ENCODE measurements around the gene LMOD2.

Gene LMOD2

GRCh38 chr7:123637878-123638277, 17.8 kb upstream of the LMOD2 start:
- Histone ChIP-seq H3K27ac (ENCODE audit: low read depth in 2 of 2, low read length in 2 of 2) (no peak overlapping the region), H3K9me3 (ENCODE audit: control insufficient read depth in 2 of 2, low read length in 2 of 2) (no peaks in the 10 kb centered on the region), H3K36me3 (ENCODE audit: control insufficient read depth in 2 of 2, insufficient read depth in 2 of 2, low read length in 2 of 2) (no peaks in the 10 kb centered on the region), H3K4me1 (ENCODE audit: control insufficient read depth in 2 of 2, insufficient read depth in 2 of 2, low read length in 2 of 2) (no peaks in the 10 kb centered on the region), H3K9ac (ENCODE audit: low read depth in 1 of 2, low read length in 2 of 2) (no peak overlapping the region), H3K27me3 (ENCODE audit: control insufficient read depth in 2 of 2, insufficient read depth in 2 of 2, low read length in 2 of 2) (no peaks in the 10 kb centered on the region), H3K4me3 (ENCODE audit: low read length in 2 of 2) (no peak overlapping the region)

- Histone ChIP-seq H3K4me1 (ENCODE audit: control insufficient read depth in 2 of 2, insufficient read depth in 2 of 2, low read length in 2 of 2) (no peaks in the 10 kb centered on the region), H3K27ac (ENCODE audit: low read depth in 2 of 2, low read length in 2 of 2) (no peak overlapping the region), H3K36me3 (ENCODE audit: control insufficient read depth in 2 of 2, insufficient read depth in 2 of 2, low read length in 2 of 2) (no peaks in the 10 kb centered on the region), H3K9me3 (ENCODE audit: control insufficient read depth in 2 of 2, low read length in 2 of 2) (no peaks in the 10 kb centered on the region), H3K4me3 (ENCODE audit: low read length in 2 of 2) (no peak overlapping the region), H3K9ac (ENCODE audit: low read depth in 1 of 2, low read length in 2 of 2) (no peak overlapping the region), H3K27me3 (ENCODE audit: control insufficient read depth in 2 of 2, insufficient read depth in 2 of 2, low read length in 2 of 2) (peaks cover 0 to 3% of the 10 kb centered on the region in 2 donors)
Observed at GRCh38 chr7:123639631-123640030, 16.0 kb upstream of the LMOD2 start.

- no peaks in the 10 kb centered on the region for H3K4me1 ChIP-seq (ENCODE audit: control insufficient read depth in 2 of 2, insufficient read depth in 2 of 2, low read length in 2 of 2)
- no peak overlapping the region for H3K27ac ChIP-seq (ENCODE audit: low read depth in 2 of 2, low read length in 2 of 2)
- H3K9me3 ChIP-seq (ENCODE audit: control insufficient read depth in 2 of 2, low read length in 2 of 2), result no peaks in the 10 kb centered on the region
- peaks cover 0 to 3% of the 10 kb centered on the region in 2 donors for H3K27me3 ChIP-seq (ENCODE audit: control insufficient read depth in 2 of 2, insufficient read depth in 2 of 2, low read length in 2 of 2)
- no peak overlapping the region for H3K9ac ChIP-seq (ENCODE audit: low read depth in 1 of 2, low read length in 2 of 2)
- no peak overlapping the region for H3K4me3 ChIP-seq (ENCODE audit: low read length in 2 of 2)
- no peaks in the 10 kb centered on the region for H3K36me3 ChIP-seq (ENCODE audit: control insufficient read depth in 2 of 2, insufficient read depth in 2 of 2, low read length in 2 of 2)
Observed at GRCh38 chr7:123640583-123640982, 15.1 kb upstream of the LMOD2 start.

- no peaks in the 10 kb centered on the region for H3K36me3 ChIP-seq (ENCODE audit: control insufficient read depth in 2 of 2, insufficient read depth in 2 of 2, low read length in 2 of 2)
- no peaks in the 10 kb centered on the region for H3K4me1 ChIP-seq (ENCODE audit: control insufficient read depth in 2 of 2, insufficient read depth in 2 of 2, low read length in 2 of 2)
- no peak overlapping the region for H3K27ac ChIP-seq (ENCODE audit: low read depth in 2 of 2, low read length in 2 of 2)
- no peak overlapping the region for H3K4me3 ChIP-seq (ENCODE audit: low read length in 2 of 2)
- H3K9ac ChIP-seq (ENCODE audit: low read depth in 1 of 2, low read length in 2 of 2), result no peak overlapping the region
- no peaks in the 10 kb centered on the region for H3K9me3 ChIP-seq (ENCODE audit: control insufficient read depth in 2 of 2, low read length in 2 of 2)
- H3K27me3 ChIP-seq (ENCODE audit: control insufficient read depth in 2 of 2, insufficient read depth in 2 of 2, low read length in 2 of 2), result peaks cover 0 to 3% of the 10 kb centered on the region in 2 donors
Observed at GRCh38 chr7:123641901-123642300, 13.8 kb upstream of the LMOD2 start.

- H3K4me1 ChIP-seq (ENCODE audit: control insufficient read depth in 2 of 2, insufficient read depth in 2 of 2, low read length in 2 of 2), result no peaks in the 10 kb centered on the region
- H3K27ac ChIP-seq (ENCODE audit: low read depth in 2 of 2, low read length in 2 of 2), result no peak overlapping the region
Observed at GRCh38 chr7:123643495-123644441, 11.9 kb upstream of the LMOD2 start.

GRCh38 chr7:123645516-123645915, 10.2 kb upstream of the LMOD2 start:
- Histone ChIP-seq H3K4me1 (ENCODE audit: control insufficient read depth in 2 of 2, insufficient read depth in 2 of 2, low read length in 2 of 2) (no peaks in the 10 kb centered on the region), H3K9ac (ENCODE audit: low read depth in 1 of 2, low read length in 2 of 2) (no peak overlapping the region), H3K36me3 (ENCODE audit: control insufficient read depth in 2 of 2, insufficient read depth in 2 of 2, low read length in 2 of 2) (no peaks in the 10 kb centered on the region), H3K9me3 (ENCODE audit: control insufficient read depth in 2 of 2, low read length in 2 of 2) (no peaks in the 10 kb centered on the region), H3K27me3 (ENCODE audit: control insufficient read depth in 2 of 2, insufficient read depth in 2 of 2, low read length in 2 of 2) (peaks cover 0 to 3% of the 10 kb centered on the region in 2 donors), H3K4me3 (ENCODE audit: low read length in 2 of 2) (no peak overlapping the region), H3K27ac (ENCODE audit: low read depth in 2 of 2, low read length in 2 of 2) (no peak overlapping the region)

More at GRCh38 chr7:123643495-123644441, 11.9 kb upstream of the LMOD2 start:
- Histone ChIP-seq H3K27me3 (ENCODE audit: control insufficient read depth in 2 of 2, insufficient read depth in 2 of 2, low read length in 2 of 2) (peaks cover 0 to 3% of the 10 kb centered on the region in 2 donors), H3K36me3 (ENCODE audit: control insufficient read depth in 2 of 2, insufficient read depth in 2 of 2, low read length in 2 of 2) (no peaks in the 10 kb centered on the region), H3K9ac (ENCODE audit: low read depth in 1 of 2, low read length in 2 of 2) (no peak overlapping the region), H3K9me3 (ENCODE audit: control insufficient read depth in 2 of 2, low read length in 2 of 2) (no peaks in the 10 kb centered on the region), H3K4me3 (ENCODE audit: low read length in 2 of 2) (no peak overlapping the region)

- Histone ChIP-seq H3K27ac (ENCODE audit: low read depth in 2 of 2, low read length in 2 of 2) (no peak overlapping the region), H3K4me1 (ENCODE audit: control insufficient read depth in 2 of 2, insufficient read depth in 2 of 2, low read length in 2 of 2) (no peaks in the 10 kb centered on the region), H3K27me3 (ENCODE audit: control insufficient read depth in 2 of 2, insufficient read depth in 2 of 2, low read length in 2 of 2) (peaks cover 0 to 3% of the 10 kb centered on the region in 2 donors), H3K9me3 (ENCODE audit: control insufficient read depth in 2 of 2, low read length in 2 of 2) (no peaks in the 10 kb centered on the region), H3K36me3 (ENCODE audit: control insufficient read depth in 2 of 2, insufficient read depth in 2 of 2, low read length in 2 of 2) (no peaks in the 10 kb centered on the region), H3K4me3 (ENCODE audit: low read length in 2 of 2) (no peak overlapping the region), H3K9ac (ENCODE audit: low read depth in 1 of 2, low read length in 2 of 2) (no peak overlapping the region)
Observed at GRCh38 chr7:123647106-123647730, 8.4 kb upstream of the LMOD2 start.

- no peak overlapping the region for H3K4me3 ChIP-seq (ENCODE audit: low read length in 2 of 2)
- H3K9ac ChIP-seq (ENCODE audit: low read depth in 1 of 2, low read length in 2 of 2), result no peak overlapping the region
- H3K27me3 ChIP-seq (ENCODE audit: control insufficient read depth in 2 of 2, insufficient read depth in 2 of 2, low read length in 2 of 2), result no peaks in the 10 kb centered on the region
- H3K36me3 ChIP-seq (ENCODE audit: control insufficient read depth in 2 of 2, insufficient read depth in 2 of 2, low read length in 2 of 2), result no peaks in the 10 kb centered on the region
- H3K9me3 ChIP-seq (ENCODE audit: control insufficient read depth in 2 of 2, low read length in 2 of 2), result no peaks in the 10 kb centered on the region
- no peaks in the 10 kb centered on the region for H3K4me1 ChIP-seq (ENCODE audit: control insufficient read depth in 2 of 2, insufficient read depth in 2 of 2, low read length in 2 of 2)
- H3K27ac ChIP-seq (ENCODE audit: low read depth in 2 of 2, low read length in 2 of 2), result no peak overlapping the region
Observed at GRCh38 chr7:123649964-123650363, 5.7 kb upstream of the LMOD2 start.

- H3K9me3 ChIP-seq (ENCODE audit: control insufficient read depth in 2 of 2, low read length in 2 of 2), result no peaks in the 10 kb centered on the region
- H3K36me3 ChIP-seq (ENCODE audit: control insufficient read depth in 2 of 2, insufficient read depth in 2 of 2, low read length in 2 of 2), result no peaks in the 10 kb centered on the region
- H3K4me1 ChIP-seq (ENCODE audit: control insufficient read depth in 2 of 2, insufficient read depth in 2 of 2, low read length in 2 of 2), result no peaks in the 10 kb centered on the region
- H3K27me3 ChIP-seq (ENCODE audit: control insufficient read depth in 2 of 2, insufficient read depth in 2 of 2, low read length in 2 of 2), result no peaks in the 10 kb centered on the region
- H3K4me3 ChIP-seq (ENCODE audit: low read length in 2 of 2), result no peak overlapping the region
- H3K9ac ChIP-seq (ENCODE audit: low read depth in 1 of 2, low read length in 2 of 2), result no peak overlapping the region
- H3K27ac ChIP-seq (ENCODE audit: low read depth in 2 of 2, low read length in 2 of 2), result no peak overlapping the region
Observed at GRCh38 chr7:123650595-123650994, 5.1 kb upstream of the LMOD2 start.

- no peaks in the 10 kb centered on the region for H3K27me3 ChIP-seq (ENCODE audit: control insufficient read depth in 2 of 2, insufficient read depth in 2 of 2, low read length in 2 of 2)
- no peaks in the 10 kb centered on the region for H3K36me3 ChIP-seq (ENCODE audit: control insufficient read depth in 2 of 2, insufficient read depth in 2 of 2, low read length in 2 of 2)
- H3K9ac ChIP-seq (ENCODE audit: low read depth in 1 of 2, low read length in 2 of 2), result no peak overlapping the region
- no peaks in the 10 kb centered on the region for H3K9me3 ChIP-seq (ENCODE audit: control insufficient read depth in 2 of 2, low read length in 2 of 2)
- no peak overlapping the region for H3K27ac ChIP-seq (ENCODE audit: low read depth in 2 of 2, low read length in 2 of 2)
- no peaks in the 10 kb centered on the region for H3K4me1 ChIP-seq (ENCODE audit: control insufficient read depth in 2 of 2, insufficient read depth in 2 of 2, low read length in 2 of 2)
- no peak overlapping the region for H3K4me3 ChIP-seq (ENCODE audit: low read length in 2 of 2)
Observed at GRCh38 chr7:123652406-123652805, 3.3 kb upstream of the LMOD2 start.
